DND-41 (cell line): ENCODE measurements around the gene TRIM2.

Source experiments
- ATAC-seq: fragments of 200-7000 bp; cut with Tn5 transposase; 3 replicates; pipeline ENCODE4 v1.9.1; 2021; ENCODE audit warnings: low read depth; ENCODE audit not compliant: insufficient read depth
- DNase-seq: peaks from one replicate; pipeline ENCODE4 v3.0.0-alpha.2; 2020
- H2AFZ ChIP-seq: 2 replicates; pipeline ENCODE4 v1.6.0; 2012; ENCODE audit warnings: low read depth, low read length
- H3K27ac ChIP-seq: 2 replicates; pipeline ENCODE4 v1.5.1; 2012; ENCODE audit warnings: low read length, inconsistent platforms
- H3K27me3 ChIP-seq: fragments of 200-600 bp; sonication (generic); 2 replicates; pipeline ENCODE4 v1.6.0; 2012; ENCODE audit warnings: low read length, mild to moderate bottlenecking, inconsistent platforms; ENCODE audit not compliant: insufficient read depth, poor library complexity
- H3K36me3 ChIP-seq: 2 replicates; pipeline ENCODE4 v1.5.1; 2012; ENCODE audit warnings: low read length, inconsistent platforms; ENCODE audit not compliant: insufficient read depth
- H3K4me1 ChIP-seq: 2 replicates; pipeline ENCODE4 v1.5.1; 2012; ENCODE audit warnings: mild to moderate bottlenecking, low read length; ENCODE audit not compliant: insufficient read depth
- H3K4me2 ChIP-seq: 2 replicates; pipeline ENCODE4 v1.6.0; 2012; ENCODE audit warnings: mild to moderate bottlenecking, moderate library complexity, low read length, inconsistent platforms; ENCODE audit not compliant: insufficient read depth
- H3K4me3 ChIP-seq, 2 experiments: fragments of 200-600 bp in 1 of 2; shearing (Covaris generic) in 1 of 2; 2 replicates each; pipeline ENCODE4 v1.5.1; 2012 to 2016; ENCODE audit warnings: inconsistent platforms in 2 of 2, low read length in 2 of 2, mild to moderate bottlenecking in 2 of 2, low read depth in 1 of 2, moderate library complexity in 1 of 2
- H3K79me2 ChIP-seq: 2 replicates; pipeline ENCODE4 v1.6.0; 2012; ENCODE audit warnings: low read length, inconsistent platforms; ENCODE audit not compliant: insufficient read depth
- H3K9ac ChIP-seq: 2 replicates; pipeline ENCODE4 v1.6.0; 2012; ENCODE audit warnings: low read depth, mild to moderate bottlenecking, inconsistent platforms, low read length, moderate library complexity
- H3K9me3 ChIP-seq: 2 replicates; pipeline ENCODE4 v1.5.1; 2012; ENCODE audit warnings: low read length, moderate library complexity, mild to moderate bottlenecking, inconsistent platforms; ENCODE audit not compliant: insufficient read depth, severe bottlenecking
- H4K20me1 ChIP-seq: 2 replicates; pipeline ENCODE4 v1.6.0; 2012; ENCODE audit warnings: low read length; ENCODE audit not compliant: insufficient read depth
- EZH2 ChIP-seq: IDR thresholded peaks from 3 replicates; pipeline ENCODE4 v1.6.1; 2012; ENCODE audit warnings: borderline replicate concordance, low read depth, mild to moderate bottlenecking, moderate library complexity, low read length, inconsistent platforms; ENCODE audit not compliant: severe bottlenecking
- TF ChIP-seq, protein P1 (sequence below): IDR thresholded peaks from 2 replicates; pipeline ENCODE4 v1.5.1; 2012; ENCODE audit warnings: borderline replicate concordance, low read length, moderate library complexity, mild to moderate bottlenecking; ENCODE audit not compliant: poor library complexity, severe bottlenecking; ENCODE audit errors: extremely low read depth

The TRIM2 gene

DNA sequence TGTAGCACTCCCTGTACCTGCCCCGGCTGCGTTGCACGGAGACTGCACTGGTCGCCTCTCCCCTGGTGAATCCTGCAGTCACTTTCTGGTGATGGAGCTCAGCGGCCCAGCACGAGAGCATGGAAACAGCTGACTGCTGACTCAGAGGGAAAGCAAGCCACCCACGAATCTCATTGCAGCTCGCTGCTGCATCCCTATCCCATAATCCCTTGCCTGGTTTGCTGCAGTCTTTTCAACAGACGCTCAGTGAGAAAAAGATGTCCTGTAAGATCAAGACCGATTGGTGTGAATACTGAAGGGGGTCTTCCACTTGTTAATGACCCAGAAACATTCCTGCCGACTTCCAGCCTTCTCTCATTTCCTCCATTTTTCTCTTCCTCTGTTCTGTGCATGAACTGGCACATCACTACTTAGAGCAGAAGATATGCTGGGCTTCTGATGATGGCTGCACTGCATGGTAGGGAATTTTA lies 52.9 kb downstream of the TRIM2 start:
- H3K36me3 ChIP-seq: no peaks in the 10 kb centered on the region
- no peak overlapping the region for H3K27ac ChIP-seq
- TF ChIP-seq, protein P1, sequence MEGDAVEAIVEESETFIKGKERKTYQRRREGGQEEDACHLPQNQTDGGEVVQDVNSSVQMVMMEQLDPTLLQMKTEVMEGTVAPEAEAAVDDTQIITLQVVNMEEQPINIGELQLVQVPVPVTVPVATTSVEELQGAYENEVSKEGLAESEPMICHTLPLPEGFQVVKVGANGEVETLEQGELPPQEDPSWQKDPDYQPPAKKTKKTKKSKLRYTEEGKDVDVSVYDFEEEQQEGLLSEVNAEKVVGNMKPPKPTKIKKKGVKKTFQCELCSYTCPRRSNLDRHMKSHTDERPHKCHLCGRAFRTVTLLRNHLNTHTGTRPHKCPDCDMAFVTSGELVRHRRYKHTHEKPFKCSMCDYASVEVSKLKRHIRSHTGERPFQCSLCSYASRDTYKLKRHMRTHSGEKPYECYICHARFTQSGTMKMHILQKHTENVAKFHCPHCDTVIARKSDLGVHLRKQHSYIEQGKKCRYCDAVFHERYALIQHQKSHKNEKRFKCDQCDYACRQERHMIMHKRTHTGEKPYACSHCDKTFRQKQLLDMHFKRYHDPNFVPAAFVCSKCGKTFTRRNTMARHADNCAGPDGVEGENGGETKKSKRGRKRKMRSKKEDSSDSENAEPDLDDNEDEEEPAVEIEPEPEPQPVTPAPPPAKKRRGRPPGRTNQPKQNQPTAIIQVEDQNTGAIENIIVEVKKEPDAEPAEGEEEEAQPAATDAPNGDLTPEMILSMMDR: no peak
- TF ChIP-seq EZH2: no peak
- H3K9ac ChIP-seq: no peak overlapping the region
- H3K4me1 ChIP-seq: no peaks in the 10 kb centered on the region
- no peaks in the 10 kb centered on the region for H3K79me2 ChIP-seq
- H3K4me3 ChIP-seq: no peak overlapping the region
- ATAC-seq (no peak), DNase-seq (no peak)
- peaks cover 6% of the 10 kb centered on the region for H3K9me3 ChIP-seq
- no peaks in the 10 kb centered on the region for H3K27me3 ChIP-seq
- H3K4me2 ChIP-seq: no peak overlapping the region
- no peaks in the 10 kb centered on the region for H4K20me1 ChIP-seq
- H2AFZ ChIP-seq: no peak overlapping the region

DNA sequence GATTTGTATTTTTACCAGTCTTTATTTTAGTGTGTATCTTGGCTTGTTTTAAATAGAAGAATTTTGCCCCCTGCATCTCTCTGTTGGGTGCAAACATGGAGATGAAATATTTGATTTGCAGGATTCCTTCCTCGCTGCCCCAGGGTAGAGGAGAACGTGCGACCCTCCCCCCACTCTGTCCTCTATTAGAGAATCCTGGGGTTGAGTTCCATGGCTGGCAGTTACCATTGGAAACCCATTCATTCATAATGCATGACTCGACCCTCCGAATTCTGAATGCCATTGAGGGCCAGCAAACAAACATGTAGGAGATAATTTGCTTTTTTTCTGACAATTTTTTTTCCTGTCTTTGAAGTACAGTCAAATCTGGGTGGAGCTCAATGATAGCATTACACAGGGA lies 53.7 kb downstream of the TRIM2 start:
- no peak for TF ChIP-seq EZH2
- H3K9me3 ChIP-seq: peaks cover 7% of the 10 kb centered on the region
- H3K9ac ChIP-seq: no peak overlapping the region
- no peaks in the 10 kb centered on the region for H3K4me1 ChIP-seq
- no peak overlapping the region for H3K4me3 ChIP-seq
- no peak overlapping the region for H2AFZ ChIP-seq
- DNase-seq: no peak
- H3K79me2 ChIP-seq: no peaks in the 10 kb centered on the region
- H3K27me3 ChIP-seq: no peaks in the 10 kb centered on the region
- no peak for ATAC-seq
- no peak overlapping the region for H3K4me2 ChIP-seq
- no peaks in the 10 kb centered on the region for H3K36me3 ChIP-seq
- no peak overlapping the region for H3K27ac ChIP-seq
- H4K20me1 ChIP-seq: no peaks in the 10 kb centered on the region

DNA sequence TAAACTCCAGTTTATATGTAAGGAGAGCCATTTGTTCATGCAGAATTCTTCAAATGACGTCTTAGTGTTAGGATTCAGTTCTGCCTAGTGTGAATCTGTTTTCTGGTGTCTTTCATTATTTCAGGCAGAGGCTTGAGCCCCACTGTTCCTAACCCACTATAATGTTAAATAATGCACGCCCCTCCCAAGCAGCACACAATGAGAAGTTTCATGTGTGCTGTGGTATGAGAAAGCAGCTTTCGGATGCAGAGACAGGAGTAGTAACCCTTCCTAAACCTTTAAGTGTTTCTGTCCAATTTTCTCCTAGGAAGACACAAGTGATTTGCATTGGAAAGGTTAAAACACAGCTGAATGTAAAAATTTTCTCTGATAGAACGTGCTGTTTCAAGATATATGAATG lies 54.5 kb downstream of the TRIM2 start:
- Histone ChIP-seq H3K4me2 (no peak overlapping the region), H3K4me1 (no peaks in the 10 kb centered on the region), H3K9ac (no peak overlapping the region)

GRCh38 chr4:153259661-153260060 lies 55.4 kb downstream of the TRIM2 start:
- H3K27me3 ChIP-seq: no peaks in the 10 kb centered on the region
- ATAC-seq: no peak
- H2AFZ ChIP-seq: no peak overlapping the region
- no peak overlapping the region for H3K9ac ChIP-seq
- no peak for TF ChIP-seq EZH2
- TF ChIP-seq, protein P1: no peak
- no peak overlapping the region for H3K4me2 ChIP-seq
- no peaks in the 10 kb centered on the region for H3K79me2 ChIP-seq
- DNase-seq: no peak
- H3K4me3 ChIP-seq: no peak overlapping the region
- no peak overlapping the region for H3K27ac ChIP-seq
- H3K4me1 ChIP-seq: no peaks in the 10 kb centered on the region
- no peaks in the 10 kb centered on the region for H4K20me1 ChIP-seq
- H3K36me3 ChIP-seq: no peaks in the 10 kb centered on the region
- H3K9me3 ChIP-seq: peaks cover 7% of the 10 kb centered on the region

More for the DNA sequence above, 54.5 kb downstream of the TRIM2 start:
- Histone ChIP-seq H3K4me3 (no peak overlapping the region), H3K36me3 (no peaks in the 10 kb centered on the region), H3K9me3 (peaks cover 7% of the 10 kb centered on the region), H2AFZ (no peak overlapping the region), H4K20me1 (no peaks in the 10 kb centered on the region), H3K79me2 (no peaks in the 10 kb centered on the region), H3K27me3 (no peaks in the 10 kb centered on the region), H3K27ac (no peak overlapping the region)
- no peak for DNase-seq
- no peak for ATAC-seq
- TF ChIP-seq, protein P1: no peak
- no peak for TF ChIP-seq EZH2
